AG09309 (cell line): ENCODE results near the gene SLC24A3.

Experiments
- DNase-seq: peaks from one replicate; pipeline ENCODE4 v3.0.0-alpha.2; 2010; ENCODE audit warnings: low read depth
- H3K4me3 ChIP-seq: 2 replicates; pipeline ENCODE4 v1.5.1; 2011; ENCODE audit warnings: mild to moderate bottlenecking, low read depth, low read length, moderate library complexity; ENCODE audit not compliant: control insufficient read depth
- CTCF ChIP-seq: IDR thresholded peaks from 2 replicates; pipeline ENCODE4 v1.5.1; 2011; ENCODE audit warnings: mild to moderate bottlenecking, low read depth, low read length, inconsistent platforms; ENCODE audit not compliant: insufficient read depth, control insufficient read depth; ENCODE audit errors: missing control alignments

SLC24A3 gene

GRCh38 chr20:19771031-19771430 is 558.6 kb downstream of the SLC24A3 start:
- H3K4me3 ChIP-seq: no peak overlapping the region

More at GRCh38 chr20:19771031-19771430, 558.6 kb downstream of the SLC24A3 start:
- TF ChIP-seq CTCF: no peak
- no peak for DNase-seq
